Suprapubic skin (tissue), 3 donors: ENCODE data around the gene SCRN2.

Experiments
- EP300 ChIP-seq: sonication (generic); formaldehyde crosslinking; IDR thresholded peaks from one replicate; pipeline ENCODE4 v1.6.1; 2017; ENCODE audit warnings: antibody characterized with exemption
- TF ChIP-seq, protein P1 (sequence below), 2 donors: fragments of 200-600 bp in 1 of 2; fragments of 450-650 bp in 1 of 2; sonication (generic) in 1 of 2; IDR thresholded peaks; one replicate each; pipeline ENCODE4 v1.5.1; 2016 to 2019; ENCODE audit warnings: antibody characterized with exemption in 2 of 2, mild to moderate bottlenecking in 1 of 2, moderate library complexity in 1 of 2

DNA sequence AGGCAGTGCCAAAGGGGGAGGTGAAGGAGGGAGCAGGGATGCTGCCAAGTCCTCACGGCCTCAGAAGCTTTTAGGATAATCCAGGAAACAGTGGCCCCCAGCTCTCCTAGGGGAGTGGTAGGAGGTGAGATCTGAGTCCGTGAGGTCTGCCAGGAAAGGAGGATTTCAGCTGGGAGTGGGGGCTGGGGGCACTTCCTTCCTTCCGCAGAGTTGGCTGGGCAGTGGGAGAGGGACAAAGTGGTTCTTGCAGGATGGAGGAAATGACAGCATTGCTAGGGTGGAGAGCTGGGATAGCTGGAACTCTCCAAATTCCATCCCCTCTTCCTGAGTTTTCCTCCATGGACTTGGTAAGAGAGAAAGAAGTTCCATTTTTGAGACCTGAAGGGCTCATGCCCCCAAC lies 14.7 kb upstream of the SCRN2 start:
- TF ChIP-seq, protein P1, sequence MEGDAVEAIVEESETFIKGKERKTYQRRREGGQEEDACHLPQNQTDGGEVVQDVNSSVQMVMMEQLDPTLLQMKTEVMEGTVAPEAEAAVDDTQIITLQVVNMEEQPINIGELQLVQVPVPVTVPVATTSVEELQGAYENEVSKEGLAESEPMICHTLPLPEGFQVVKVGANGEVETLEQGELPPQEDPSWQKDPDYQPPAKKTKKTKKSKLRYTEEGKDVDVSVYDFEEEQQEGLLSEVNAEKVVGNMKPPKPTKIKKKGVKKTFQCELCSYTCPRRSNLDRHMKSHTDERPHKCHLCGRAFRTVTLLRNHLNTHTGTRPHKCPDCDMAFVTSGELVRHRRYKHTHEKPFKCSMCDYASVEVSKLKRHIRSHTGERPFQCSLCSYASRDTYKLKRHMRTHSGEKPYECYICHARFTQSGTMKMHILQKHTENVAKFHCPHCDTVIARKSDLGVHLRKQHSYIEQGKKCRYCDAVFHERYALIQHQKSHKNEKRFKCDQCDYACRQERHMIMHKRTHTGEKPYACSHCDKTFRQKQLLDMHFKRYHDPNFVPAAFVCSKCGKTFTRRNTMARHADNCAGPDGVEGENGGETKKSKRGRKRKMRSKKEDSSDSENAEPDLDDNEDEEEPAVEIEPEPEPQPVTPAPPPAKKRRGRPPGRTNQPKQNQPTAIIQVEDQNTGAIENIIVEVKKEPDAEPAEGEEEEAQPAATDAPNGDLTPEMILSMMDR (IDR thresholded peaks at IDR 0.05), result no peak
- TF ChIP-seq EP300, result no peak
